Suprapubic skin (tissue), 4 donors: Measurements from ENCODE around the gene TMEM178B.

ENCODE experiments used
- POLR2A ChIP-seq, 2 donors: fragments of 450-650 bp; IDR thresholded peaks; one replicate each; pipeline ENCODE4 v1.6.1; 2017; ENCODE audit warnings: antibody characterized with exemption in 2 of 2, mild to moderate bottlenecking in 2 of 2, moderate library complexity in 2 of 2
- POLR2AphosphoS5 ChIP-seq, 3 donors: sonication (generic); formaldehyde crosslinking; IDR thresholded peaks; one replicate each; pipeline ENCODE4 v1.6.1; 2017; ENCODE audit warnings: antibody characterized with exemption in 3 of 3
- TF ChIP-seq, protein P1 (sequence below), 2 donors: fragments of 200-600 bp in 1 of 2; fragments of 450-650 bp in 1 of 2; sonication (generic) in 1 of 2; IDR thresholded peaks; one replicate each; pipeline ENCODE4 v1.5.1; 2016 to 2019; ENCODE audit warnings: antibody characterized with exemption in 2 of 2, mild to moderate bottlenecking in 1 of 2, moderate library complexity in 1 of 2

DNA sequence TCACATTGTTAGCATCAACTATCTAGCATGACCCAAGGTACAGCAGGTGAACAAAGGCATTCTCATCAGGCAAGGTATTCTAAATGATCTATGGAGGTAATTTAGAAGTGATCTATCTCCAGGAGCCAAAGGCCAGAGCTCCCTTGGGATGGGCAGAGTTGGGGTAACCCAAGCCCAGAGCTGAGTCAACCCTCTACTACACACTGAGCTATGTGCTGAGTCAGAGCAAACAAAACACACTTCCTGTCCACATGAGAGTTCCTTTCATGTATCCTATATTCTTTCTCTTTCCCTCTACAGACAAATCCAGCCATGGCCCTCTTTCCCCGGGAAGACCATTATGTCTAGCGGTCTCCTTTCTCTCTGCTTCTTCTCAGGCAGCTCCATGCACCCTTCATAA lies 409.2 kb downstream of the TMEM178B start:
- TF ChIP-seq, protein P1, sequence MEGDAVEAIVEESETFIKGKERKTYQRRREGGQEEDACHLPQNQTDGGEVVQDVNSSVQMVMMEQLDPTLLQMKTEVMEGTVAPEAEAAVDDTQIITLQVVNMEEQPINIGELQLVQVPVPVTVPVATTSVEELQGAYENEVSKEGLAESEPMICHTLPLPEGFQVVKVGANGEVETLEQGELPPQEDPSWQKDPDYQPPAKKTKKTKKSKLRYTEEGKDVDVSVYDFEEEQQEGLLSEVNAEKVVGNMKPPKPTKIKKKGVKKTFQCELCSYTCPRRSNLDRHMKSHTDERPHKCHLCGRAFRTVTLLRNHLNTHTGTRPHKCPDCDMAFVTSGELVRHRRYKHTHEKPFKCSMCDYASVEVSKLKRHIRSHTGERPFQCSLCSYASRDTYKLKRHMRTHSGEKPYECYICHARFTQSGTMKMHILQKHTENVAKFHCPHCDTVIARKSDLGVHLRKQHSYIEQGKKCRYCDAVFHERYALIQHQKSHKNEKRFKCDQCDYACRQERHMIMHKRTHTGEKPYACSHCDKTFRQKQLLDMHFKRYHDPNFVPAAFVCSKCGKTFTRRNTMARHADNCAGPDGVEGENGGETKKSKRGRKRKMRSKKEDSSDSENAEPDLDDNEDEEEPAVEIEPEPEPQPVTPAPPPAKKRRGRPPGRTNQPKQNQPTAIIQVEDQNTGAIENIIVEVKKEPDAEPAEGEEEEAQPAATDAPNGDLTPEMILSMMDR (IDR thresholded peaks at IDR 0.05): no peak
- TF ChIP-seq POLR2A (IDR thresholded peaks at IDR 0.05): no peak
- no peak for TF ChIP-seq POLR2AphosphoS5 (IDR thresholded peaks at IDR 0.05)
